Activated CD4-positive, alpha-beta T cell treated with anti-CD3 and anti-CD28 coated beads for 48 hours (primary cell): ENCODE measurements around the gene JARID2.
"Not testable (repeated sequence)": the region's sequence is repeated elsewhere in the genome, so short reads cannot be mapped to it uniquely, and the experiment has no call there.

Experiments used
- DNase-seq: peaks from one replicate; pipeline ENCODE4 v3.0.0-alpha.2; 2020

JARID2 gene

DNA sequence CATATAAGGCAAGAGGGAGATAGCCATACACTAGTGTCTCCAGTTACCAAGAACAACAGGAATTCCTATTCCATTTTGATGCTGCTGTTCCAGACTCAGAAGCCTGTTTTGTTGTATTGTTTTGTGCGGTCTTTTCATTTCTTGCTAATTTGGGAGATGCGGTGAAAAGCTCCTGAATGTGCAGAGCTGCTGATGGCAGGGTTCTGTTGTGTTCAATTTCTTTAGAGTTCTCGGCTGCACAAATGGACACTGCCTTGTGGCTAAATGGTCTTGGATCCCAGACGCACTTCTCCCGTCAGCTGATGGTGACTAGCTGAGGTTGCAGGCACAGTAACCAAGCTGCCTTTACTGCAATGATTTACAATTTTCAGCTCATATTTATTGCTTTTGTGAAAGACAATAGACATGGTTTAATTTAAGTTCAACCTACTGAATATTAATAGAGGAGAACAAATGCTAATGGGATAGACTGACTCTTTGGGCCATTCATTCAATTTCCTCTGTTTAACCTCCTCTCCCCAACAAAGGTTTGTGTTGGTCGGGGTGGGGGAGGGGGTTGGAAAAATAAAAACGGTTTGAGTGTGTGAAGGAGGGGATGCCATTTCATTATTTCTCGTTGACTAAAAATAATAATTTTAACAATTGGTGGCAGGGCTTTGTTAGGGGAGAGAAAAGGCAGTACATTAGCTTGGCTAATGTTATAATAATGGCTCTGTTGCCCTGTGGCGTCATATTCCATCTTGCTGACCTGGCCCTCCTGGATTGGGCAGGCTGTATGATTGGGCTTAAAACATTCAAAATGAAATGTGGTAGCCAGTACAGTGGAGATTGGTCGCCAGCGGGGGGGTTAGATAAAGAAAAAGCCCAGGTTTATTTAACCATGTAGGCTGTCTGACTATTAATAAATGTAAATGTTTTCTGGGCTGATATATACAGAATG lies 159.5 kb downstream of the JARID2 start:
- no peak for DNase-seq

DNA sequence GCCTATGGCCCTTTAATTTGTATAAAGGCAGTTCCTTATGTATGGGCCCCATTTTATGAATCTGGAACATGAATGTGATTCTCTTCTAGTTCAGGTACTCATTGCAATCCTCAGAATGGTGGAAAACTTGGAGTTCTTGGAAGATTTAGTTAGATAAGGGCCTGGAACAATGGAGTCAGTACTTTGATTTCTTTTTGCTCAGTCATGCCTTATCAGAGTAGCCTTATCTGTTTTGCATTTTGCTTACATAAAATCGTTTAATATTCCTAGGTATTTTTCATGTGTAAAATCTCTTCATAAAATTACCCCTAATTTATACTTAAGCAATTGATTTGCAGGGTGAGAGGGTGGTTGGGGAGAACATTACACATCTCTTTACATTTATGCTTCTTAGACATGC lies 160.6 kb downstream of the JARID2 start:
- DNase-seq = no peak

- DNase-seq = no peak
Observed at GRCh38 chr6:15408008-15408407, 162.1 kb downstream of the JARID2 start.

- no peak for DNase-seq
Observed at GRCh38 chr6:15408758-15409157, 162.9 kb downstream of the JARID2 start.

GRCh38 chr6:15409301-15410125 lies 163.6 kb downstream of the JARID2 start:
- no peak for DNase-seq

DNA sequence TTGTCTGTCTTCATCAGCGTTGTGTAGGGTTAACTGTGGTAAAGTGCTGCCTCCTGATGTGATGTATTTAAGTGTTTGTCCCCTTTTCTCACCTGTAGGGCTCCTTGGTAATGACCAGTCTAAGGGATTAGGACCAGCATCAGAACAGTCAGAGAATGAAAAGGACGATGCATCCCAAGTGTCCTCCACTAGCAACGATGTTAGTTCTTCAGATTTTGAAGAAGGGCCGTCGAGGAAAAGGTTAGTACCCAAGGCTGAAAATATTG lies 164.2 kb downstream of the JARID2 start:
- DNase-seq = no peak

- no peak for DNase-seq
Observed at GRCh38 chr6:15410752-15411151, 164.9 kb downstream of the JARID2 start.

GRCh38 chr6:15411766-15412165 lies 165.9 kb downstream of the JARID2 start:
- DNase-seq = no peak

GRCh38 chr6:15412767-15413166 lies 166.9 kb downstream of the JARID2 start:
- DNase-seq = no peak

GRCh38 chr6:15413466-15414234 lies 167.8 kb downstream of the JARID2 start:
- no peak for DNase-seq

DNA sequence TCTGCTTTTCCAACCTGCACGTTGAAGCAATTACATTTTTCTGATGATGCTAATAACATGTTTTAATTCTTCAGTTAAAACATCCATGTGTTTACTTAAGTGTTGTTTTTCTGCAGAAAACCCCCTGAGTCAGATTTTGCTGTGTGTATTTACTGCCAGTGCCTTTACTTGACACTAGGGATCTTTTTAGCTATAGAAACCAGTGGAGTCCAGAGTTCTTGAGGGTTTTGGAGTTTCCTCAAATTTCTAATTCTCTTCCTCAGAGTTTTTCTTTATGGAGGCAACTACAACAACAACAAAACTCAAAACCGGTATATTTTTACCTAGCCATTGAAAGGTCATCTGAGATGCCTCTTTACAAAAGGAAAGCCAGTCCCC lies 168.4 kb downstream of the JARID2 start:
- DNase-seq = no peak

GRCh38 chr6:15415622-15416021 lies 169.8 kb downstream of the JARID2 start:
- not testable (repeated sequence) for DNase-seq

- no peak for DNase-seq
Observed at GRCh38 chr6:15416932-15417509, 171.2 kb downstream of the JARID2 start.

GRCh38 chr6:15417811-15418210 lies 171.9 kb downstream of the JARID2 start:
- peak; percentile 66 for DNase-seq

DNA sequence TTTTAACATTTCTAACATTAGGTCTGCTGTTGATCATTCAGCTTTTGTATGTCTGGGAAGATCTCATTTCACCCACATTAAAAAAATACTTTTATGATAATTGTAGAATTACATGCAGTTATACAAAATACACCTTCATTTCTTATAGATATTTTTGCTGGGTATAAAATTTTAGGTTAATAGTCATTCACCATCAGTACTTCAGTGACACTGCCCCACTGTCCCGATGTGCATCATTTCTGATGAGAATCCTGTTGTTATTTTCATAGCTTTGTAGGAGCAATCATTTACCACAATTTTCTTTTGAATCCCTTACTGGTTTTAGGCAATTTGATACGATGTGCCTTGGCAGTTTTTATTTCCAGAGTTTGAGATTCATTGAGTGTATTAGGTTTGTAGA lies 173.6 kb downstream of the JARID2 start:
- DNase-seq = no peak

DNA sequence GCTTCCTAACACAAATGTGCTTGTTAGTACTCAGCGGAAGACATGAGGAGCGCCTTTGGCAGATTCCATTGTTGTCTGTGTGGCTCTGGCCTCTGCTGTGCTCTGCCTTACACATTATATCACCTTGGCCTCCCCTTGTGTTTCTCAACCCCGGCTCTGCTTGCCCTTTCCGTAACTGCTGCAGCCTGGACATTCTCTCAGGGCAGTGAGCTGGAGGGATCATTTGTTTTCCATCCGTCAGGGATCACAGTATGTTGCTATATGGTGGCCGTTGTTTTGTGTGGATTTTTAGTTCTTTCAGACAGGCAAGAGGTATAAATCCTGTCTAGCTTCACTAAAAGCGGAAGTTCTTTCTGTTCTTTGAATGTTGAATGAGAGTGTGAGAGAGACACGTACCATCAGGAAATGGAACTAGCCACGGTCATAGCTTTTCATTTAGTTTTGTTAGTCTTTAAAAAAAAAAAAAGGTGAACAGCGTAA lies 175.1 kb downstream of the JARID2 start:
- no peak for DNase-seq

DNA sequence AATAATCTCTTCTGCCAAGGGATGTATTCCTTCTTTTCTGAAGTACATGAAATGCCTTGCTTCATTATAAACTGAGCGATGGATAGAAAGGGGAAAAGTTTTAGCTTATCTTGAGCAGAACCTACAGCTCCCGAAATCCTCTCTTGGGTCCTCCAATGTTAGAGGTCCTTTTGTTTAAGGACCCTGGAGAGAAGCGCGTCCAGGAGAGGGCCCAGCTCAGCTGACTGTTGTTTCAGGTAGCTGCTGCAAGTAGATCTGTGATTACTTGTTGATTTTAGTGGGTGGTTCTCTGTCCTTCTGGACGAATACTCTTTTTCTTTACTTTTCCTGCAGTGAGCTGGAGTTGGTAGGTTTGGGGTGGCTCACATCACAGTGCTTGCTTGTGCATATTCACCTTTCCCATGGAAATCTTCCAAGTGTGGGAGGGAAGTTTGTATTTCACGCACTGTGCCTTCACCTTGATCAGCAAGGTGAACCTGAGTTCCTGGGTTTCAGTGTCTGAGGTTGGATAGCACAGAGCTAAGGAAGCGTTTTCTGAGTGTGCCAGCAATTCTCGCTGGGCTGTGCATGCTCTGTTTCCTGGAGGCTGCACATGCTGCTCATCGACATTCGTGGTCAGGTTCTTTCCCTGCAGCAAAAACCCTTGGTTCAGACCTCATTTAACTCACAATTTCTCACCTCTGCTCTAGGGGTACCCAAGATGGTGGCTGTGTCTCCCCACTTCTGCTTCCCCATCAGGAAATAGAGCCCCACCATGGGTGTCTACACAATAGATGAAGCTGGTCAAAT lies 176.3 kb downstream of the JARID2 start:
- peak; percentile 56 for DNase-seq

DNA sequence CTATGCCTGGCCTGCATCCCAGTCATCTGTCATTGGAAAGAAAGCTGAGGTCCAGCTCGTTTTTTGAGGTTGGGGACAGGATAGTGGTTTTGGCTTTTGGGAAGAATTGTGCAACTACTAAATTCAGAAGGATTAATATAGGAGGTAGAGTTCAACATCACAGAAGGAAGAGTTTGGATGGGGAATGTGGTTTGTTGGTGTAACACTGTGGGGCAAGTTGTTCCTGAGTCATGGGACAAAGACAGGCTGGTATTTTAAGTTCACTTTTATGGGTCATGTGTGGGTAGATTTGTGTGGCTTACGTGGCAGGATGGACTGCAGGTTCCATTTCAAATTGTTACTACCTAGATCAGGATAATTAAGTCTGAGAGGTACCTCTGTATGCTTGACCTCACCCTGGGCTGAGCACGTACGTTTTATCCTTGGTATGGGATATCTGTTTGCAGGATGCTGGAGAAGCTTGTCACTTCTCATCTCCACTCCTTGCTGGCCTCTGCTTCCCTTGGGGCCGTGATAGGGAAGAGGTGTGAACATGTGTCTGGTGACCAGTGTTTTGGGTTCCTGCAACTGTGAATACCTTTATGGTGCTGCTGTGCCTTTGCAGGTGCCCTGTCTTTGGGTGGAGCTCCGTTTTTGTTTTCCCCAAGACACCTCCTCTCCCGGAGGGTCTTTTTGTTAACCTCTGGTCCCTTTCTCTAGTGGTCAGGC lies 177.6 kb downstream of the JARID2 start:
- no peak for DNase-seq

- no peak for DNase-seq
Observed at GRCh38 chr6:15425947-15426346, 180.1 kb downstream of the JARID2 start.

DNA sequence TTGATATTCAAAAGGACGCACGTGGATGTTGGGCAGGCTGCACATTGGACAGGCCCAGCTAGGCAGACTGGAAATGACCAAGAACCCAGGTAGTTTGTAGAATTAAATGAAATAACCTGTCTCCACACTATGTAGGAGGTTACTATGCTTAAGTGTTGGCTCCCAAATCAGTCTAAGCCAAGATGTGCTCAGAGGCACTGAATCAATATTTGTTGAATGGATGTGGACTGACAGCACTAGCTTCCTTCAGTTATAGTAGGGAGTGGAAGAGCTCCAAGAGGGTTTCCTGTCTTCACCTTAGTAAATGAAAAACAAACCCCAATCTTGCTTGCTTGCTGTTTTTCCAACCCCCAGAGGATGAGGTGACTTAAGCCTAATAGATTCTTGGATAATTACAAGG lies 180.5 kb downstream of the JARID2 start:
- no peak for DNase-seq

DNA sequence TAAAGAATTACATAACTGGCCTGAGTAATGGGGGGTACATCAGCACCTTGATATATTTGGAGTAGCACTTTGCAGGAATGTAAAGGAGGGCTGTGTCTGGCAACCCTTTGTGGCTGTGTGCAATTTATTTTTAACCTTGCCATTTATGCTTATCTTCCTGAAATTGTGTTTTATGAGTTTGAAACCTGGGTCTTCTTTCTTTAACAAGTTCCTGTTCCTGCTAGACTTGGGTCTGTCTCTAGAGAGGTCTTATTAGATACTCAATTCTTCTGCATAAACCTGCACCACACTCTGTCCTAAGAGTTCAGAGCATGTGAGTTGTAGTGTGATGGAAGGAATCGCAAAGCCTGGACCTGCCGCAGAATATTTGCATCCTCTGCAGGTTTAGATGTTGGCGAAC lies 181.0 kb downstream of the JARID2 start:
- DNase-seq = no peak
